HG02623 (cell line): ENCODE results near the gene AP4B1.

Experiments used
- ATAC-seq: cut with Tn5 transposase; IDR thresholded peaks from one replicate; pipeline ENCODE4 v1.9.1; 2021; ENCODE audit warnings: moderate library complexity; ENCODE audit not compliant: unreplicated experiment

Gene AP4B1

GRCh38 chr1:113930499-113931161, 26.0 kb upstream of the AP4B1 start:
- ATAC-seq: peak; percentile 31

- peak; percentile 28 for ATAC-seq
Measured at GRCh38 chr1:113929750-113930498, 25.3 kb upstream of the AP4B1 start.

DNA sequence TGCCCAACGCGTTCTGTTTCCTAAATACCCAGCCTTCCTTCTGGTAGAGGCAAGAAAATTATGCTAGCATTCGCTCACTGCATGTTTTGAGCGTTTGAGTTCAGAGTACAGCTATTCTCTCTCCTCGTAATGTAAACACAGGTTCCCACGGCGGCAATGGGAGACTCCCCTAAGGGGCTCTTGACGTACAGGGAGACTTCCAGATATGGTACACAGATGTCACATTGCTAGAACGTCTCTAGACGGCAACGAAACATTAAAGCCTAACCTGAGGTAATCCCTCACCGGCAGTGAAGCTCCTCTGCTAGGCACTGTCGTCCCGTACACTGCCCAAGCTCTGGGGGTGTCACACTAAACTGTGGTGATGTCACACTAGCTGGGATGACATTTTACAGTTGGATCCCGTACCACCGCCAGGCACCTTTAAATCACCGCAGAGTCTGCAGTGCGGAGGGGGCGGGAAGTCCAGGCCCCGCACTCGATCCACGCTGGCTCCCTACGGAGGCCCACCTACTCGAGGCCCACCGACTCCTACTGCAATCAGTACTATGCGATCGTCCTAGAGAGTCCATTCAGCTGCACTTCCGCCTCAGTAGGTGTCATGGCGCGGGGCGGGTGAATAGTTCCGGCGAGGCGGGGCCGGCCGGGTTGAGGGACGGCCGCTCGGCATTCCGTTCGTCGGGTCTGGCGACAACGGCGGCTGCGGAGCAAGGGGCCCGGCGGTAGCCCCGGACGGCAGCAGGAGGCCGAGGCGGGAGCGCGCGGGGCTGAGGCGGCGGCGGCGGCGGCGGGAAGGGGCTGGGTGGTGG, 24.5 kb upstream of the AP4B1 start, which contains the start of gene HIPK1:
Gene HIPK1, plus strand, starts transcription at position 384 of the 809 bp plus-strand sequence.
- peak; percentile 59 for ATAC-seq

DNA sequence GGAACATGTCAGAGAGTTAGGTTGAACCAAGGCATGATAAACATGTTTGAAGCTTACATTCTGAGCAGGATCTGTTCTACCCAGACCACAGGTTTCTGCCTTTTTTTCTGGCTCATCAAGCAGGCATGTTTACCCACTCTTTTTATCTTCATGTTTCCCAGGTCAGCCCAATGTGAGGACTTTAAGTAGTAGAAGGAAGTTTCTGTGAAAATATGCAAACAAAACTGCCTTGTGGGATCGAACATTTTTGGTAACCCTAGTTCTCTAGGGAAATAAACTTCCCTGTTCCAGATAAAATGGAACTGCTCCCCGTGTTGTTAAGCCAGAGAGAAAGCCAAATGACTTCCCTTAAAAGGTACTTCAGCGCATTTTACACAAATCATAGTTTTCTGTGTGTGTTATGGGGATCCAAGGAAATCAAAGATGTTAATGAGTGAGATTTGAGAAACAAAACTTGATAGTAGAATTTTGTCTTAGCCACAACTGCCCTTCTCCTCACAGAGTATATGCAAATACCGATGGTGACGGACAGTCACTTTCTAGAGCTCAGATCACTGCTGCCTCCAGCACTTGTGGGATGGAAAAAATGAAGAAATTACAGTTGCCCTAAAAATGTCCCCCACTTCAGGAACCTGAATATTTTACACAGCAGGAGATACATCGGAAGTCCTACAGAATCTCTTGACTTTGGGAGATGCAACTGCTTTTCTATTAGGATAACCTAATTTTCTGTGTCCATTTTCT, 23.8 kb upstream of the AP4B1 start:
- ATAC-seq: no peak

GRCh38 chr1:113924473-113924872, 19.9 kb upstream of the AP4B1 start:
- ATAC-seq: no peak

DNA sequence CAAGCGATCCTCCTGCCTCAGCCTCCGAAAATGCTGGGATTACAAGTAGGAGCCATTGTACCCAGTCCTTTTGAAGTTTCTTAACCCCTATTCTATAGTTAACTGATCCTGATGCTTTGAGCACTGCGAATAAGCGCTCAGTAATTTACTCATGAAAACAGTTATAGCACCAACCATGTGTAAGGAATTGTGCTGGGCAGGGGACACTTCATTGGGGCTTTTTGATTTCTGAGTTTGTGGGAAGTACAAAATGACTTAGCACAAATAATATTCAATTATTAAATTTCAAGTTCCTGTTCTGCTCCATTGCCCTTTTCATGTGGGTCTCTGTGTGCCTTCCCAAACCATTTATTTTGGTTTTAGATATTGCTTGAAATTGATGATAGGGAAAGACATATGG, 18.4 kb upstream of the AP4B1 start:
- no peak for ATAC-seq

- ATAC-seq: no peak
Measured at GRCh38 chr1:113918243-113918642, 13.6 kb upstream of the AP4B1 start.

GRCh38 chr1:113917400-113918082, 12.9 kb upstream of the AP4B1 start:
- no peak for ATAC-seq

GRCh38 chr1:113916974-113917373, 12.4 kb upstream of the AP4B1 start:
- no peak for ATAC-seq

- ATAC-seq: no peak
Measured at GRCh38 chr1:113913887-113914664, 9.5 kb upstream of the AP4B1 start.

DNA sequence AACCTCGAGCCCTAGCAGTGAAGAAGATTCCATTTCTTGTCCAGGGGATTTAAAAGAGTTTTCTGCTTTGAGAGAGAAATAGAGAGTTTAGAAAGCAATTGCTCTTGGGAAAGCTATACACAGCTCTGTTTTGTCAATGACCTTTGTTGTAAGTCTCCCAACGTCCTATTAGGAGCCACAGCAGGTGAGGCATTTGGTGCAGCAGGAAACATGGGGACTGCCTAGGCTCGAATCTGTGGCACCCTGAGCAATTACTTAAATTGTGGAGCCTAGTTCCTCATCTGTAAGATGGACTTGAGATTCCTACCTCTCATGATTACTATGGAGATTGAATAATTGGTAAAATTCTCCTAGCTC, 8.7 kb upstream of the AP4B1 start:
- ATAC-seq: no peak

- no peak for ATAC-seq
Measured at GRCh38 chr1:113912594-113913311, 8.2 kb upstream of the AP4B1 start.

DNA sequence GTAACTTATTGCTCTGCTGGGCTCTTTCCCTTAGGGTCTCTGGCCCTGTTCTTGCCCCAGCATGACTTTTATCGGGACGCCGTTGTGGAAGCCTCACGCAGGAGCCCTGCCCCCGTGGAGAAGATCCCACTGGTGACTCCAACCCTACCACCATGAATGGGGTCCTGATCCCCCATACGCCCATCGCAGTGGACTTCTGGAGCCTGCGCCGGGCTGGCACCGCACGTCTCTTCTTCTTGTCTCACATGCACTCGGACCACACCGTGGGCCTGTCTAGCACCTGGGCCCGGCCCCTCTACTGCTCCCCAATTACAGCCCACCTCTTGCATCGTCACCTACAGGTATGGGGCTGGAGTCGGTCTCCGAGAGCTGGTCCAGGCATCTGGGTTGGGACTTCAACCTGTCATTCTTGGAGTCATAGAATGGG, 849 bp upstream of the AP4B1 start:
- ATAC-seq: no peak

DNA sequence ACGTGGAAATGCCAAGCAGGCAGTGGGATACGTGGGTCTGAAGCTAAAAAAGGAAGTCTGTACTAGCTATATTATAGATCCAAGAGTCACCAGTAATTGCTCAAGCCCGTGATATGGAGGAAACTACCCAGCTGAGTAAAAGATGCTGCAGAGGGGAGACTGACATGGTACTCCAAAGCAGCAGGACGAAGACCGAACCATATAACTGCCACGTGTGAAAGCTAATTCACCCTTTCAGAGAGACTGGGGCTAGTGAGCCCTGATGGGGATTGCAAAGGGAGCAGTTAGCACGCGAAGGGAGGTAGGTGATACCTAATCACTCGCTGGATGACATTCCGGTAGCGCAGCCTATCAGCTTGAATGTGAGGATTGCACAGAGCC, 316 bp downstream of the AP4B1 start:
- peak; percentile 22 for ATAC-seq

DNA sequence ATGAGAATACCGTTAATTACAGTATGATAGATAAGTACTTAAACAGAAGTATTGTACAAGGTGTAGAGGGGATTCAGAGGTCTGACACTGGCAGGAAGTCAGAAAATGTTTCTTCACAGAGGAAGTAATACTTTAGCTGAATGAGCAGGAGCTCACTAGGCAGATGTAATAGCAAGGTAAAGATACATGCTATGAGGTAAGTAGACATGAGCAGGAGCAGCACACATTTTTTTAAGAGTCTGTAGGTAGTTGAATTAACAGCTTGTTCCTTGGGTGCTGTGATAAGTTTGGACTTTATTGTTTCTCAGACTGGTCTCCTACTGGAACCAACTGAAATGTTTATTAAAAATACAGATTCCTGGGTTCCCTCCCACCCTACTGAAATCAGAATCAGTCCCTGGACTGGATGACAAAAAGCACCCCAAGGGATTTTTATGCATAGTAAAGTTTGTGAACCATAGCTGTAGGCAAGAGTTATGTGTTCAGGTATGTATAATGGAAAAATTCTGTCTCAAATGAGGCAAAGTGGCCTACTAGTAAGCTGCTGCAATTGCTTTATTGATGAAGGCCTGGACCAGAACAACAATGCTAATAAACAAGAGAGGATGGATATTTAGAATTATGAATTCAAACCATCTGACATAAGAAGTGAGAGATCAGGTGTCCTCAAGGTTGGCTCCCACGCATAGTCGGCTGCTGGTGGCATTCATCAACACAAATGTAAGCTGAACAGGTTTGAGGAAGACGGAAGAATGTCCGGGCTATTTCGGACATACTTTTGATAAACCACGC, 902 bp downstream of the AP4B1 start:
- ATAC-seq: no peak

GRCh38 chr1:113901191-113901590, 3.4 kb downstream of the AP4B1 start:
- no peak for ATAC-seq

- no peak for ATAC-seq
Measured at GRCh38 chr1:113899111-113899510, 5.5 kb downstream of the AP4B1 start.

GRCh38 chr1:113898241-113898814, 6.3 kb downstream of the AP4B1 start:
- ATAC-seq: no peak
